Karpas-422 (cell line): ENCODE data around the gene GUCY1A2. TPM values are rescaled to one million over a fixed set of nuclear protein-coding genes. Genes with fewer than 3 reads are reported as not detected.

Experiments
- DNase-seq: peaks from one replicate; pipeline ENCODE4 v3.0.0-alpha.2; 2015
- H2AFZ ChIP-seq: fragments of 200-600 bp; sonication (generic); 2 replicates; pipeline ENCODE4 v1.6.1; 2014; ENCODE audit warnings: antibody characterized with exemption, low read length, mixed read lengths
- H3K27ac ChIP-seq: fragments of 200-600 bp; sonication (generic); 2 replicates; pipeline ENCODE4 v1.5.1; 2014; ENCODE audit warnings: mild to moderate bottlenecking, low read length, moderate library complexity
- H3K27me3 ChIP-seq: fragments of 200-600 bp; sonication (generic); 2 replicates; pipeline ENCODE4 v1.6.1; 2014; ENCODE audit warnings: low read length, mixed read lengths
- H3K36me3 ChIP-seq: fragments of 200-600 bp; sonication (generic); 2 replicates; pipeline ENCODE4 v1.6.1; 2014; ENCODE audit warnings: low read length, mixed read lengths; ENCODE audit not compliant: insufficient read depth
- H3K4me1 ChIP-seq: fragments of 200-600 bp; sonication (generic); 2 replicates; pipeline ENCODE4 v1.6.1; 2014; ENCODE audit warnings: mild to moderate bottlenecking, low read length, mixed read lengths
- H3K4me2 ChIP-seq: fragments of 200-600 bp; sonication (generic); 2 replicates; pipeline ENCODE4 v1.6.1; 2014; ENCODE audit warnings: low read length, low read depth, mild to moderate bottlenecking; ENCODE audit not compliant: poor library complexity, severe bottlenecking
- H3K4me3 ChIP-seq: fragments of 200-600 bp; sonication (generic); 2 replicates; pipeline ENCODE4 v1.5.1; 2014; ENCODE audit warnings: mild to moderate bottlenecking, antibody characterized with exemption, low read length, mixed read lengths
- H3K79me2 ChIP-seq: fragments of 200-600 bp; sonication (generic); 2 replicates; pipeline ENCODE4 v1.6.1; 2014; ENCODE audit warnings: mild to moderate bottlenecking, low read length, mixed read lengths
- H3K9ac ChIP-seq: fragments of 200-600 bp; sonication (generic); 2 replicates; pipeline ENCODE4 v1.6.0; 2014; ENCODE audit warnings: low read length
- H3K9me2 ChIP-seq: fragments of 200-600 bp; sonication (generic), shearing (Covaris generic); replicated peaks from 2 replicates; pipeline ENCODE4 v1.6.0; 2014; ENCODE audit warnings: mild to moderate bottlenecking, low read length, moderate library complexity; ENCODE audit not compliant: insufficient read depth
- H3K9me3 ChIP-seq: fragments of 300-700, 200-600 bp; sonication (generic); 2 replicates; pipeline ENCODE4 v1.6.1; 2014; ENCODE audit warnings: low read length, mixed read lengths
- H4K20me1 ChIP-seq: fragments of 200-600 bp; sonication (generic); 2 replicates; pipeline ENCODE4 v1.6.1; 2014; ENCODE audit warnings: mild to moderate bottlenecking, antibody characterized with exemption, low read length, low read depth; ENCODE audit not compliant: insufficient read depth
- total RNA-seq: library from RNA; depleted of rRNA; stranded (reverse); fragments of >200 nt; shearing (Covaris generic); gene quantifications from 2 replicates; pipeline ENCODE4 v1.2.3, GENCODE V29; 2014; ENCODE audit warnings: low replicate concordance

The GUCY1A2 gene
- total RNA-seq, 1 experiment from 2014 or later: 0.04 TPM

DNA sequence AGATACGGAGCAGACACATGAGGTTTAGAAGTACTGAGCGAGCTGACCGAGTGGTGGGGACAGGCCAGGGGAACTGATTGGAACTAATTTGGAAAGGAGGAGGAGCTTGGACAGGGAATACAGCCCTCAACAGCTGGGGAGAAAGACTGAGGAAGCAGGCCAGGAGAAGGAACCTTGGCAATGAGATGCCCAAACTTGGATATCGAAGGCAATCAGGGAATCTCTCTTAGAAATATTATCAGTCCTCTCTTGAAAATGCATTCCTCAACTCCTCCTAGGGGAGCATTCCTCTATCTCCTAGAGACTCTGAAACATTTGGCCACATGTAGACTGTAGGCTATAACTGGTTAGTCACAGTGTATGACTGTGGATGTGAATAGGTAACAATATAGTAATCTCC, 284.6 kb downstream of the GUCY1A2 start:
- DNase-seq: no peak
- Histone ChIP-seq H3K4me1 (no peaks in the 10 kb centered on the region), H3K4me3 (no peak overlapping the region), H3K4me2 (no peak overlapping the region), H3K27ac (no peak overlapping the region), H4K20me1 (no peaks in the 10 kb centered on the region), H3K9me2 (no peaks in the 10 kb centered on the region), H3K79me2 (no peaks in the 10 kb centered on the region), H2AFZ (no peak overlapping the region), H3K9me3 (no peaks in the 10 kb centered on the region), H3K36me3 (no peaks in the 10 kb centered on the region), H3K27me3 (no peaks in the 10 kb centered on the region), H3K9ac (no peak overlapping the region)

DNA sequence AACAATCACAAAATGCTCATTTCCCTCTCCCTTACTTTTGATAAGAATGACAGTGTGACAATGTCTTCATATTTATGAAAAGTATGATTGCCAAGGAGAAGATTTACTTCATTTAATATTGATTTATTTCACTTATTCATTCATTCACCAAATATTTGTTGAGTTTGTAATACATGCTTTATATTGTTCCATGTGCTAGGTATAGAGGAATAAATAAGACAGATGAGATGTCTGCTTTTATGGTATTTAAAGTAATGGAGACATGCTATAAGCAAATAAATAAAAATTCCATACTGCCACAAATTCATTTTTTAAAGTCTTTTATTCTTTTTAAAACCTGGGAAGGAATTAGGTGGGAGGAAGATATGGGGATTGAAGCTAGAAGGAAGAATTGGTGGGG, 289.4 kb downstream of the GUCY1A2 start:
- no peaks in the 10 kb centered on the region for H3K9me3 ChIP-seq
- no peak overlapping the region for H3K27ac ChIP-seq
- H3K79me2 ChIP-seq: no peaks in the 10 kb centered on the region
- H3K4me2 ChIP-seq: no peak overlapping the region
- no peak for DNase-seq
- H2AFZ ChIP-seq: no peak overlapping the region
- H3K9me2 ChIP-seq: no peaks in the 10 kb centered on the region
- H3K4me3 ChIP-seq: no peak overlapping the region
- no peaks in the 10 kb centered on the region for H4K20me1 ChIP-seq
- H3K4me1 ChIP-seq: no peaks in the 10 kb centered on the region
- no peaks in the 10 kb centered on the region for H3K36me3 ChIP-seq
- H3K9ac ChIP-seq: no peak overlapping the region
- no peaks in the 10 kb centered on the region for H3K27me3 ChIP-seq

DNA sequence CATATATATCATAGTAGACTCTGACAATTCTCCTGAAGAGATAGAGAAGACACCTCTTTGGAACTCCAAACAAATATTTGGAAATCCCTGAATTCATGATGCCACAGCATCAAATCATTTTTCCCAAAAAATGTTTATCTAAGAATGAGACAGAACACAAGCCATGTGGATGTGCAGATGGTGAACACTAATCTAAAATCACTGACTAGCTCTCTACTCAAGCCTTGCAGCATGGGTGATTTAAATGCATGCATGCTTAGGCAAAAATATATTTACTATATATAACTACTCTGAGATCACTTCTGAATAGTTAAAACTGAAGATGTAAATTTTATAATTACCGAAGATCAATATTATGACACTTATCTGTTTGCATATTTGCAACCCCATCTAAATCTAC, 289.9 kb downstream of the GUCY1A2 start:
- no peak overlapping the region for H2AFZ ChIP-seq
- H3K36me3 ChIP-seq: no peaks in the 10 kb centered on the region
- H3K79me2 ChIP-seq: no peaks in the 10 kb centered on the region
- H3K9me2 ChIP-seq: no peaks in the 10 kb centered on the region
- H3K4me3 ChIP-seq: no peak overlapping the region
- H3K9ac ChIP-seq: no peak overlapping the region
- H3K4me1 ChIP-seq: no peaks in the 10 kb centered on the region
- no peaks in the 10 kb centered on the region for H4K20me1 ChIP-seq
- H3K27me3 ChIP-seq: no peaks in the 10 kb centered on the region
- H3K9me3 ChIP-seq: no peaks in the 10 kb centered on the region
- DNase-seq: no peak
- no peak overlapping the region for H3K4me2 ChIP-seq
- H3K27ac ChIP-seq: no peak overlapping the region

DNA sequence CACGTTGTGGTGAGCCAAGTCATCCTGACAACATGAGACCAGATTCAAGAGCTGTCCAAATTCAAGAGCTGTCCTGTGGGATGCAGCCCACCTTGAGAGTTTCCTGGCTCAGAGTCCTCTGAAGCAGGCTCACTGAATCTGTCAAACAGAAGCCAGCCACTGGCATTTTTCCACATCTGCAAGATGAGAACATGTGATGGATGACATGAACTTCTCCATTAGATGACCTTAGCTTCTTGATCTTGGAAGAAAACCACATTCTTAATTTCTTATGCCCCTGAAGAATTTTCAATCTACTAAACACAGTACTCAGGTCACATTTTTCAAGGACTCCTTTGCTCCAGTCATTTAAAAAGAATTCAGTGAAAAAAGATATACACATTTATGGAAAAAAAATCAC, 291.0 kb downstream of the GUCY1A2 start:
- Histone ChIP-seq H3K27me3 (no peaks in the 10 kb centered on the region), H4K20me1 (no peaks in the 10 kb centered on the region), H3K9me2 (no peaks in the 10 kb centered on the region), H2AFZ (no peak overlapping the region), H3K27ac (no peak overlapping the region), H3K4me3 (no peak overlapping the region), H3K4me2 (no peak overlapping the region), H3K4me1 (no peaks in the 10 kb centered on the region), H3K9ac (no peak overlapping the region), H3K79me2 (no peaks in the 10 kb centered on the region), H3K36me3 (no peaks in the 10 kb centered on the region), H3K9me3 (no peaks in the 10 kb centered on the region)
- no peak for DNase-seq

DNA sequence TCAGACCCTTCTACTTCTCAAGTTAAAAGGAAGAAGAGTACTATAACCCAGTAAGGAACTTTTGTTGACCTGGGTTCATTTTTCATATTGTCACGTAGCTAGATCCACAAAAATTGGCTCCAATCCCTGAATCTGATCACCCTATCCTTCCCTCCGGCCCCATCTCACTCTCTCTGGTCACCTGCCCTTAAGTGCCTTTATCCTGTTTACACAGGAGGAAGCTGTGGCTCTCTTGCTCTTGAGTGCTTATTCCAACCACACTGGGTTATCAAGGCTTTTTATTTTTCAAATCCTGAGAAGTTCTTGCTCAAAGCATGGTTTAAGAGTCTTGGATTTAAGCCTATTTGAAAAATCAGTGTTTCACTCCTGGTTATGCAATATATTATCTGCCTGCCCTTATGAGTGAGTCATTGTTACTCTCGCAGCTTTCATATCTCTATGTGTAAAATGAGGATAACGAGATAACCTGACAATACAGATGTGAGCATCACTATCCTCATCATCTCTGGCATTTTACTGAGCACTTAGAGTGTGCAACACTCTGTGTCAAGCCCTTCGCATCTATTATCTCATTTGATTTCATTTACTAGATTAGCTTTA, 293.9 kb downstream of the GUCY1A2 start:
- Histone ChIP-seq H2AFZ (no peak overlapping the region), H3K4me3 (no peak overlapping the region), H3K36me3 (no peaks in the 10 kb centered on the region), H3K4me1 (no peaks in the 10 kb centered on the region), H3K9me3 (no peaks in the 10 kb centered on the region), H4K20me1 (no peaks in the 10 kb centered on the region), H3K9me2 (no peaks in the 10 kb centered on the region), H3K79me2 (no peaks in the 10 kb centered on the region), H3K27me3 (no peaks in the 10 kb centered on the region), H3K9ac (no peak overlapping the region), H3K4me2 (no peak overlapping the region), H3K27ac (no peak overlapping the region)
- no peak for DNase-seq

DNA sequence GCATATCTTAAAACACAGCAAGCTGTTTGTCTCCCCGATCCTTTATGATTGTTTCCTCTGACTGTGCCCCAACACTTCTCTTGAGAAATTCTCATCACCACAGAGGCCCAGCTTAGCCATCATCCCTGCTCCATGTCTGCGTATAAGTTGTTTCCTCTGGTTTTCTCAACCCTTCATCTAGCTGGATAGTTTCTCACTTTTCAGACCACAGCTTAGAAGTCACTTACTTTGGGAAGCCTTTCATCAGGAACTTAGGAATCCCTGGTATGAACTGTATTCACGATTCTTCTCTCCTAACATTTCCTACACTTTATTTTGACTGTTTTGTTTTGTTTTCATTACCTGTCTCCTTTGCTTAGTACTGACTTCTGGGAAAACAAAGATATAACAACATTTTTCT, 295.2 kb downstream of the GUCY1A2 start:
- Histone ChIP-seq H2AFZ (no peak overlapping the region), H3K27ac (no peak overlapping the region), H3K36me3 (no peaks in the 10 kb centered on the region), H3K9me2 (no peaks in the 10 kb centered on the region), H3K4me1 (no peaks in the 10 kb centered on the region), H3K4me2 (no peak overlapping the region), H3K27me3 (no peaks in the 10 kb centered on the region), H3K9me3 (no peaks in the 10 kb centered on the region), H4K20me1 (no peaks in the 10 kb centered on the region), H3K4me3 (no peak overlapping the region), H3K79me2 (no peaks in the 10 kb centered on the region), H3K9ac (no peak overlapping the region)
- DNase-seq: no peak

DNA sequence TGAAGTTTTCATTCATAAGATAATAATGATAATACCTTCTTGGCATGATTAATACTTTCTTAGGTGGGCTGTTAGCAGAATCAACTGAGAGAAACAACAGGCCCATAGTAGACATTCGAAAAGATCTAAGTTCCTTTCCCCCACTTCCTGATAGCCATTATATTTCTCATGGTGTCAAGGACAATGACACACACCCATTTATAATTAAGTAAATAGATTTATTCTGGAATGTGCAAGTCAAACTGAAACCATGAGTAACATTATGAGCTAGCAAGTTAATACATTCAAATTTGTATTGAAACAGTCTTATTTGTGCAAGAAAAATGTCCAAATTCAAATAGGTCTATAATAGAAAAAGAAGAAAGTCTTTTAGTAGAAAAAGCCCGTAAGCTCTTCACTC, 301.1 kb downstream of the GUCY1A2 start:
- Histone ChIP-seq H3K27ac (no peak overlapping the region), H3K36me3 (no peaks in the 10 kb centered on the region), H3K9ac (no peak overlapping the region), H3K27me3 (no peaks in the 10 kb centered on the region), H3K4me1 (no peaks in the 10 kb centered on the region), H2AFZ (no peak overlapping the region), H3K9me3 (no peaks in the 10 kb centered on the region), H4K20me1 (no peaks in the 10 kb centered on the region), H3K9me2 (no peaks in the 10 kb centered on the region), H3K79me2 (no peaks in the 10 kb centered on the region), H3K4me2 (no peak overlapping the region), H3K4me3 (no peak overlapping the region)
- no peak for DNase-seq

DNA sequence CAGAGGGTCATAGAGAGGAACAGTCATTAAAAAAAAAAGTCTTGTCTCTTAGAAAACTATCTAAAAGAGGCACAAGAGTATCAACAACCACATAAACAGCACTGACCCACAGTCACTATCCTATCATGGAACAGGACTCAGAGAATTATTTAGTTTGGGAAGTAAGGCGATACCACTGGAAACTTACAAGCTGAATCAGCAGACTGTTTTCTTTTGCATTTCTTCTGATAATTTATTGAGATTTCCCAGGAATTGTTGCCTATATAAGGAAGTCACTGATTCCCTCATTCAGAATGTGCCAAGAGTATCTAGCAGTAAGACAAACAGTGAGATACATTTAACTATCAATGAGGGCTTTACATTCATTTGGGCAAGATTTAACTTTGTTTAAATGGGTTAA, 304.1 kb downstream of the GUCY1A2 start:
- Histone ChIP-seq H3K36me3 (no peaks in the 10 kb centered on the region), H3K4me2 (no peak overlapping the region), H3K4me3 (no peak overlapping the region), H3K27ac (no peak overlapping the region), H3K9ac (no peak overlapping the region), H4K20me1 (no peaks in the 10 kb centered on the region), H3K9me2 (no peaks in the 10 kb centered on the region), H3K27me3 (no peaks in the 10 kb centered on the region), H3K9me3 (no peaks in the 10 kb centered on the region), H3K79me2 (no peaks in the 10 kb centered on the region), H3K4me1 (no peaks in the 10 kb centered on the region), H2AFZ (no peak overlapping the region)
- DNase-seq: no peak

DNA sequence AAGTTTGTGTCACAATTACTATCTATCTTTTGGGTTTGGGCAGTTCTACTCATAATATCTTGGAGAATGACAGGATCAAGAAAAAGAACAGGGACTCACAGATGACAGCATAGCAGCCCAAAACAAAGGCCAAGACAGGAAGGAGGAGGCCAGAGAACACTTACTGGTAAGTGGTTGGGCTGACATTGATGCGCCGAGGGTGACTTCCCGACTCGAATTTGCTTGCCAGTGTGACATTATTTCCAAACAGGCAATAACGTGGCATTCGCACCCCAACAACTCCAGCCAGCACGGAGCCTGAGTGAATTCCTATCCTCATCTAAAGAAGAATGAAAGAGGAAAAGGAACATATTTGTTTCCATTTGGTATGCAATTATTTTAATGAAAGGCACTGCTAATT, 309.9 kb downstream of the GUCY1A2 start:
- Histone ChIP-seq H2AFZ (no peak overlapping the region), H3K27ac (no peak overlapping the region), H4K20me1 (no peaks in the 10 kb centered on the region), H3K9ac (no peak overlapping the region), H3K79me2 (no peaks in the 10 kb centered on the region), H3K9me2 (no peaks in the 10 kb centered on the region), H3K4me3 (no peak overlapping the region), H3K36me3 (no peaks in the 10 kb centered on the region), H3K9me3 (no peaks in the 10 kb centered on the region), H3K4me2 (no peak overlapping the region), H3K4me1 (no peaks in the 10 kb centered on the region), H3K27me3 (no peaks in the 10 kb centered on the region)
- no peak for DNase-seq
